ENCODE data around the gene PRPF6. TPM values are rescaled to one million over a fixed set of nuclear protein-coding genes. Genes with fewer than 3 reads are reported as not detected.

PRPF6 gene
- total and polyA plus RNA-seq, 2 of the 13 experiments (the other 11 are each of a cell fraction or from before 2014, with no cell fraction given) = 63.7 to 101 TPM

GRCh38 chr20:64036346-64037198, 55.6 kb downstream of the PRPF6 start (continued):
- TF ChIP-seq GRHL1 (CRISPR knock-in tag; conservative IDR thresholded peaks at IDR 0.05) (no peak), NR2C2 (CRISPR knock-in tag; IDR thresholded peaks at IDR 0.05; ENCODE audit: borderline replicate concordance) (peak; percentile 97), SRSF9 (IDR thresholded peaks at IDR 0.05; ENCODE audit: borderline replicate concordance, insufficient read depth, low read depth, low read length, poor library complexity, severe bottlenecking) (no peak), SUZ12 (IDR thresholded peaks at IDR 0.05; ENCODE audit: low read depth, low read length) (no peak), ZBTB4 (CRISPR knock-in tag; IDR thresholded peaks at IDR 0.05; ENCODE audit: borderline replicate concordance) (no peak), PAF1 (CRISPR knock-in tag; IDR thresholded peaks at IDR 0.05) (peak; percentile 30; the same call in 1 of the 2 replicates), MAZ (IDR thresholded peaks at IDR 0.05; ENCODE audit: borderline replicate concordance, low read depth, low read length) (no peak), MAZ (CRISPR knock-in tag; IDR thresholded peaks at IDR 0.05; ENCODE audit: low read depth) (peak; percentile 58; the same call in 1 of the 2 replicates), PRPF4 (IDR thresholded peaks at IDR 0.05; ENCODE audit: low read depth, low read length, poor library complexity, severe bottlenecking) (no peak), SP140L (CRISPR knock-in tag; IDR thresholded peaks at IDR 0.05; ENCODE audit: borderline replicate concordance) (no peak), MEF2D (CRISPR knock-in tag; IDR thresholded peaks at IDR 0.05) (0 out of 2 replicates have a peak, but pooled peaks have one; percentile 7), HOXA3 (CRISPR knock-in tag; IDR thresholded peaks at IDR 0.05) (no peak), ZNF136 (CRISPR knock-in tag; IDR thresholded peaks at IDR 0.05; ENCODE audit: low read depth) (0 out of 2 replicates have a peak, but pooled peaks have one; percentile 15), NAIF1 (CRISPR knock-in tag; IDR thresholded peaks at IDR 0.05; ENCODE audit: borderline replicate concordance) (peak; percentile 2; the same call in 1 of the 2 replicates), ATAD3A (CRISPR knock-in tag; IDR thresholded peaks at IDR 0.05) (peak; percentile 35; the same call in 1 of the 2 replicates), RBFOX2 (IDR thresholded peaks at IDR 0.05; ENCODE audit: low read depth, low read length) (peak; percentile 65), TAF1 (CRISPR knock-in tag; IDR thresholded peaks at IDR 0.05) (peak; percentile 63; the same call in 1 of the 2 replicates), ZNF761 (CRISPR knock-in tag; conservative IDR thresholded peaks at IDR 0.05) (0 out of 2 replicates have a peak, but pooled peaks have one; percentile 5), HMGA1 (CRISPR knock-in tag; conservative IDR thresholded peaks at IDR 0.05) (no peak), MAFK (conservative IDR thresholded peaks at IDR 0.05 in 1 of 2, IDR thresholded peaks at IDR 0.05 in 1 of 2; ENCODE audit: low read length in 2 of 2) (peak; percentile 30 to 45; a peak in 1 of 4 replicates), HNF1B (CRISPR knock-in tag; IDR thresholded peaks at IDR 0.05) (no peak), ZNF615 (CRISPR knock-in tag; IDR thresholded peaks at IDR 0.05; ENCODE audit: borderline replicate concordance) (no peak)

Measured in HepG2 (cell line).